RWPE2 (cell line): Measurements from ENCODE around the gene VMAC.
"Not testable (repeated sequence)": the region's sequence is repeated elsewhere in the genome, so short reads cannot be mapped to it uniquely, and the experiment has no call there.

Experiments
- ATAC-seq: fragments of 200-7000 bp; cut with Tn5 transposase; 3 replicates; pipeline ENCODE4 v1.9.1; 2021; ENCODE audit warnings: low read depth
- DNase-seq: peaks from one replicate; pipeline ENCODE4 v3.0.0-alpha.2; 2020; ENCODE audit warnings: low spot score
- H3K27ac ChIP-seq: fragments of 450-650 bp; 2 replicates; pipeline ENCODE4 v1.5.1; 2017; ENCODE audit warnings: mild to moderate bottlenecking; ENCODE audit not compliant: poor library complexity, severe bottlenecking
- H3K27me3 ChIP-seq: fragments of 250-450 bp; sonication (Bioruptor Pico); 2 replicates; pipeline ENCODE4 v1.5.1; 2021; ENCODE audit warnings: mild to moderate bottlenecking, moderate library complexity; ENCODE audit not compliant: insufficient read depth, poor library complexity, severe bottlenecking
- H3K36me3 ChIP-seq: fragments of 250-450 bp; sonication (Bioruptor Pico); 2 replicates; pipeline ENCODE4 v1.5.1; 2020; ENCODE audit warnings: low read depth, mild to moderate bottlenecking, moderate library complexity
- H3K4me1 ChIP-seq: fragments of 250-450 bp; sonication (Bioruptor Pico); 2 replicates; pipeline ENCODE4 v1.5.1; 2021; ENCODE audit warnings: mild to moderate bottlenecking, moderate library complexity; ENCODE audit not compliant: insufficient read depth, poor library complexity, severe bottlenecking
- H3K4me3 ChIP-seq: fragments of 250-450 bp; sonication (Bioruptor Pico); 2 replicates; pipeline ENCODE4 v1.5.1; 2021; ENCODE audit warnings: mild to moderate bottlenecking, moderate library complexity; ENCODE audit not compliant: severe bottlenecking
- H3K9me3 ChIP-seq: fragments of 250-450 bp; sonication (Bioruptor Pico); 2 replicates; pipeline ENCODE4 v1.5.1; 2021; ENCODE audit warnings: mild to moderate bottlenecking, moderate library complexity; ENCODE audit not compliant: severe bottlenecking
- CTCF ChIP-seq: fragments of 450-650 bp; IDR thresholded peaks from one replicate; pipeline ENCODE4 v1.5.1; 2017; ENCODE audit warnings: mild to moderate bottlenecking, moderate library complexity; ENCODE audit not compliant: poor library complexity, severe bottlenecking

Gene VMAC

GRCh38 chr19:5870986-5871394 lies 33.7 kb upstream of the VMAC start:
- Histone ChIP-seq H3K27ac (no peak overlapping the region), H3K27me3 (no peaks in the 10 kb centered on the region), H3K4me3 (no peak overlapping the region), H3K9me3 (no peaks in the 10 kb centered on the region), H3K36me3 (no peaks in the 10 kb centered on the region), H3K4me1 (no peaks in the 10 kb centered on the region)
- ATAC-seq, result no peak
- DNase-seq, result no peak
- TF ChIP-seq CTCF, result no peak

- no peaks in the 10 kb centered on the region for H3K9me3 ChIP-seq
- H3K27ac ChIP-seq, result no peak overlapping the region
- H3K36me3 ChIP-seq, result no peaks in the 10 kb centered on the region
- no peak for TF ChIP-seq CTCF
- DNase-seq, result no peak
- no peak overlapping the region for H3K4me3 ChIP-seq
- H3K4me1 ChIP-seq, result no peaks in the 10 kb centered on the region
- no peaks in the 10 kb centered on the region for H3K27me3 ChIP-seq
- ATAC-seq, result no peak
Observed at GRCh38 chr19:5873617-5874199, 31.0 kb upstream of the VMAC start.

- not testable (repeated sequence) for H3K36me3 ChIP-seq, H3K9me3 ChIP-seq, ATAC-seq, H3K27me3 ChIP-seq, DNase-seq, H3K27ac ChIP-seq, H3K4me1 ChIP-seq, H3K4me3 ChIP-seq
Observed at GRCh38 chr19:5874496-5874895, 30.2 kb upstream of the VMAC start.

- Histone ChIP-seq H3K27ac (no peak overlapping the region), H3K9me3 (no peaks in the 10 kb centered on the region), H3K4me3 (no peak overlapping the region), H3K36me3 (no peaks in the 10 kb centered on the region), H3K27me3 (no peaks in the 10 kb centered on the region), H3K4me1 (no peaks in the 10 kb centered on the region)
- DNase-seq (no peak), ATAC-seq (no peak)
- TF ChIP-seq CTCF, result no peak
Observed at GRCh38 chr19:5877427-5877826, 27.2 kb upstream of the VMAC start.

GRCh38 chr19:5877882-5878281 lies 26.8 kb upstream of the VMAC start:
- Histone ChIP-seq H3K4me3 (no peak overlapping the region), H3K27ac (no peak overlapping the region), H3K36me3 (no peaks in the 10 kb centered on the region), H3K9me3 (no peaks in the 10 kb centered on the region), H3K4me1 (no peaks in the 10 kb centered on the region), H3K27me3 (no peaks in the 10 kb centered on the region)
- no peak for TF ChIP-seq CTCF
- DNase-seq (no peak), ATAC-seq (no peak)
